ENCODE measurements around the gene RNF220.
A peak's percentile ranks its signal among the peaks of the same experiment; 100 is the strongest.

Gene RNF220

DNA sequence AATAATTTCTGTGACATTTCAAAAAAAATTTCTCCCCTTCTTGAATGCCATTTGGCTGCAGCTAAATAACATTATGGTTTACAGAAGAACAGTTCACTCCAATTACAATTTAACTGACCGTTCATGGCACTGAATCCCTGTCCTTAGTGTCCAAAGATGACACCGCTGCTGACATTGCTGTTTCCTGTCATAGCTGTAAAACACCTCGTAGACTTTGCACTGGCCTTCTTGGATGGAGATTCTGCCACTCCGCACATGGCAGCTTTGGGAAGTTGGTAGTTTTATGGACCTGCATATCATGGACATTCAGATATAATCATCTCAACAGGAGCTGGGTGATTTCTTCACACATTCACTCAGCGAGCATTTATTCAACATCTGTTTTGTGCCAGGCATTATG is 274.4 kb downstream of the RNF220 start:
- no peak for DNase-seq (ENCODE audit: low spot score)
- TF ChIP-seq, protein P1, sequence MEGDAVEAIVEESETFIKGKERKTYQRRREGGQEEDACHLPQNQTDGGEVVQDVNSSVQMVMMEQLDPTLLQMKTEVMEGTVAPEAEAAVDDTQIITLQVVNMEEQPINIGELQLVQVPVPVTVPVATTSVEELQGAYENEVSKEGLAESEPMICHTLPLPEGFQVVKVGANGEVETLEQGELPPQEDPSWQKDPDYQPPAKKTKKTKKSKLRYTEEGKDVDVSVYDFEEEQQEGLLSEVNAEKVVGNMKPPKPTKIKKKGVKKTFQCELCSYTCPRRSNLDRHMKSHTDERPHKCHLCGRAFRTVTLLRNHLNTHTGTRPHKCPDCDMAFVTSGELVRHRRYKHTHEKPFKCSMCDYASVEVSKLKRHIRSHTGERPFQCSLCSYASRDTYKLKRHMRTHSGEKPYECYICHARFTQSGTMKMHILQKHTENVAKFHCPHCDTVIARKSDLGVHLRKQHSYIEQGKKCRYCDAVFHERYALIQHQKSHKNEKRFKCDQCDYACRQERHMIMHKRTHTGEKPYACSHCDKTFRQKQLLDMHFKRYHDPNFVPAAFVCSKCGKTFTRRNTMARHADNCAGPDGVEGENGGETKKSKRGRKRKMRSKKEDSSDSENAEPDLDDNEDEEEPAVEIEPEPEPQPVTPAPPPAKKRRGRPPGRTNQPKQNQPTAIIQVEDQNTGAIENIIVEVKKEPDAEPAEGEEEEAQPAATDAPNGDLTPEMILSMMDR (IDR thresholded peaks at IDR 0.05; ENCODE audit: extremely low read depth, missing control alignments), result no peak

DNA sequence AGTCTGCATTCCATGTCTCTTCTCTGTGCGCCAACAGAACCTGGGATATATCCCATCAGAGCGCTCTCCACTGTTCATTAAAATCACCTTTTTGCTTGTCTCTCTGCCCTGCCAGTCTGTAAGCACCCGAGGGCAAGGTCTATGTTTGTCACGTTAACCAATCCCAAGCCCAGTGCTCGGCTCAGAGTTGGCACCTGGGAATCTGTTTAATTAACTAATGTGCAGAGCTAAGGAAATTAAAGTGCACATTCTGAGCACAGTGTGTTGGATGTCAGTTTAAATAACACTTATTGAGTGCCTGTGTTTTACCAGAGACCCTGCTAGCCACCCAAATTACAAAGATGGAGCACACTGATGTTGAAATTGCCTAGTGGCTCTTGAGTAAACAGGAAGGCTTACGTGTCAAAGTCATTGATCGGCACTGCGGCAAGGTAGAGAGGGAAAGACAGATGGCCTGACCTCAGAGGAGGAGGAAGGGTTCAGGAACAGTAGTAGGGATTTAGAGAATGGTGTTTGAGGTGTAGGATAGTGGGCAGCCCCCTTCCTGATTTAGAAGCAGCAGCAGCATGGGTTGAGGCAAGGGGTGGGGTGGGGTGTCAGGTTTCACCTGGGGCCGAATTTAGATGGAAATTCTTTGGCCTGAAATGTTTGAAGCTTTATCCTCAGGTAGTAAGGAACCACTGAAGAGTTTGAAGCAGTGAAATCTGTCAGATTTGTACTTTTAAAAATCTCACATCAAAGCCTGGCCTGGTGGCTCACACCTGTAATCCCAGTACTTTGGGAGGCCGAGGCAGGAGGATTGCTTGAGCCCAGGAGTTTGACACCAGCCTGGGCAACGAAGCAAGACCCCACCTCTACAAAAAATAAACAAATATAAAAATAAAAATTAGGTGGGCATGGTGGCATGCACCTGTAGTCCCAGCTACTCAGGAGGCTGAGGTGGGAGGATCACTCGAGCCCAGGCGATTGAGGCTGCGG is 277.1 kb downstream of the RNF220 start:
- TF ChIP-seq, protein P1 (IDR thresholded peaks at IDR 0.05; ENCODE audit: extremely low read depth, missing control alignments), result no peak
- DNase-seq (ENCODE audit: low spot score), result no peak

DNA sequence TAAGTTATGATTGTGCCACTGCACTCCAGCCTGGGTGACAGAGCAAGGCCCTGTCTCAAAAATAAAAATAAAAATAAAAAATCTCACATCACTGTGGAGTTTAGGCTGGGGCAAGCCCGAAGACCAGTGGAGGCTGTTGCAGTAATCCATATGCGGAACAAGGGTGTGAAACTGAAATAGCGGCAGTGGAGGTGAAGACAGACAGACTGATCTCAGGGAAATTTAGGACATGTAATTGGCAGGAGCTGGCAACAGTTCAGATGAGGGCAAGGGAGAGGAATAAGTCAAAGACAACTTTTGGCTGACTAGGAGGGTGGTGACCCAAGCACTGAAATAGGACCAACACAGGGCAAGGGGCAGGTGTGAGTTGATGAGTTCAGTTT is 277.8 kb downstream of the RNF220 start:
- no peak for DNase-seq (ENCODE audit: low spot score)

DNA sequence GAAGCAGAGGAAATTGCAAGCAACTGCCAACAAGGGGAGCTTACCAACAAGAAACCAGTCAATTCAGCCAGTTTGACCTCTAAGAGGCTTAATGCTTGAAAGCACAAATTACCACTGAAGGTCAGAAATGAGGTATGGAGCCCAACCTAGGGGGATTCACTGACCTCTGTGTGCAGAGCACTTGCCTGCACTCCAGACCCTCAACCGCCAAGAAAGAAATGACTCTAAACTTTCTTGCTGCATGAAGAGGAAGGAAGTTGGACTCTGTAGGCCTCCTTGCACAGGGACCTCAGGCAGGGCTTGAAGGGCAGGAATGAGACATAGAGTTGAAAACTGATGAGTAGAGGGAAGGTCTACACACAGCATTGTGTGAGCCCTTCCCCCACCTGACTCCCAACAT is 279.5 kb downstream of the RNF220 start:
- DNase-seq (ENCODE audit: low spot score), result peak; percentile 59
- TF ChIP-seq, protein P1 (IDR thresholded peaks at IDR 0.05; ENCODE audit: extremely low read depth, missing control alignments), result no peak

More for the DNA sequence above, 277.8 kb downstream of the RNF220 start:
- TF ChIP-seq, protein P1 (IDR thresholded peaks at IDR 0.05; ENCODE audit: extremely low read depth, missing control alignments), result no peak

DNA sequence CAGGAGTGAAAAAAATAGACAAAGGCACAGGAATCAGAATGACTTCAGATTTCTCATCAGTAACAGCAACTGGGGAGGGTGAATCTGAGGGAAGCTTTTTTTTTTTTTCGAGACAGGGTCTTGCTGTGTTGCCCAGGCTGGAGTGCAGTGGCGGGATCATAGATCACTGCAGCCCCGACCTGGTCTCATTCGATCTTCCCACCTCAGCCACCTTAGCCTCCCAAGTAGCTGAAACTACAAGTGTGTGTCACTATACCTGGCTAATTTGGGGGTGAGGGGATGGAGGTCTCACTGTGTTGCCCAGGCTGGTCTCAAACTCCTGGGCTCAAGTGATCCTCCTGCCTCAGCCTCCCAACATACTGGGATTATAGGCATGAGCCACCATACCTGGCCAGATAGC is 280.2 kb downstream of the RNF220 start:
- DNase-seq (ENCODE audit: low spot score), result no peak
- TF ChIP-seq, protein P1 (IDR thresholded peaks at IDR 0.05; ENCODE audit: extremely low read depth, missing control alignments), result no peak

DNA sequence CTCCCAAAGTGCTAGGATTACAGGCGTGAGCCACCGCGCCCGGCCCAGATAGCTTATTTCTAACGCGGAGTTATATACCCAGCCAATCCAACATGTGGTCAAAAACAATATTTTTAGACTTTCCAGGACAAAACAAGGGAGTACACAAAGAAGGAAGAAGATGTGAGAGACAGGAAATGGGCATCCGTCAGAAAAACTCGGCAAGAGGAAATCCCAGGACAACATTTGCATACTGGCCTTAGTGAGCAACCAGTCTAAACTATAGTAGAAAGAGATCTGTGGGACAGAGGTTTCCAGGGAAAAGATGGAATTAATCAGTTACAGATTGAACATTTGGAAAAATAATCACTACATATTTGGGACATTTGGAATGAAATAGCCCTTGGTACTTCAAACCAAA is 280.8 kb downstream of the RNF220 start:
- no peak for DNase-seq (ENCODE audit: low spot score)
- TF ChIP-seq, protein P1 (IDR thresholded peaks at IDR 0.05; ENCODE audit: extremely low read depth, missing control alignments), result no peak

DNA sequence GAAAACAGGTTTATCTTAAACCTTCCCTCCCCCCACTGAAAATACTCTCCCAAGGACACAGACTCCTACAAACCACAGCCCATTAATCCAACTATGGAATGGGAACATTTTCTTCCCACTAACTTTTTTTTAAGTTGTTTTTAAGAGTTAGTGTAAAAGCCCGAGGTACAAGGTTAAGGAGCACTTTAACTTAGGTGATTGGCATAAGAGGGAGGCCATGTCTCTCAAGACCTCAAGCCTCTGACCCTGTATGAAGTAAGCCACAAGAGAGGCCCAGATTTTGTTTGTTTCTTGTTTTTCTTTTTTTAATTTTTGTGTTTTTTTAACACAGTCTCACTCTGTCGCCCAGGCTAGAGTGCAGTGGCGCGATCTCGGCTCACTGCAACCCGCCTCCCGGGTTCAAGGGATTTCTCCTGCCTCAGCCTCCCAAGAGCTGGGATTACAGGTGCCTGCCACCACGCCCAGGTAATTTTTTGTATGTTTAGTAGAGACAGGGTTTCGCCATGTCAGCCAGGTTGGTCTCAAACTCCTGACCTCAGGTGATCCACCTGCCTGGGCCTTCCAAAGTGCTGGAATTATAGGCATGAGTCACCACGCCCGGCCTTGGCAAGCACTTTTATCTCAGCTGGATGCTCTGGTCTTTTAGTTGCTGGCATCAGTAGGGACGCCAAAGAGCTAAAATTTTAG is 283.8 kb downstream of the RNF220 start:
- TF ChIP-seq, protein P1 (IDR thresholded peaks at IDR 0.05; ENCODE audit: extremely low read depth, missing control alignments), result no peak
- DNase-seq (ENCODE audit: low spot score), result no peak
